Iris pigment epithelial cell (primary cell): ENCODE measurements around the gene DCAF8.
A peak's percentile ranks its signal among the peaks of the same experiment; 100 is the strongest.

Experiments used
- DNase-seq: peaks from one replicate; pipeline ENCODE4 v3.0.0-alpha.2; 2011; ENCODE audit warnings: low read depth

The DCAF8 gene

DNA sequence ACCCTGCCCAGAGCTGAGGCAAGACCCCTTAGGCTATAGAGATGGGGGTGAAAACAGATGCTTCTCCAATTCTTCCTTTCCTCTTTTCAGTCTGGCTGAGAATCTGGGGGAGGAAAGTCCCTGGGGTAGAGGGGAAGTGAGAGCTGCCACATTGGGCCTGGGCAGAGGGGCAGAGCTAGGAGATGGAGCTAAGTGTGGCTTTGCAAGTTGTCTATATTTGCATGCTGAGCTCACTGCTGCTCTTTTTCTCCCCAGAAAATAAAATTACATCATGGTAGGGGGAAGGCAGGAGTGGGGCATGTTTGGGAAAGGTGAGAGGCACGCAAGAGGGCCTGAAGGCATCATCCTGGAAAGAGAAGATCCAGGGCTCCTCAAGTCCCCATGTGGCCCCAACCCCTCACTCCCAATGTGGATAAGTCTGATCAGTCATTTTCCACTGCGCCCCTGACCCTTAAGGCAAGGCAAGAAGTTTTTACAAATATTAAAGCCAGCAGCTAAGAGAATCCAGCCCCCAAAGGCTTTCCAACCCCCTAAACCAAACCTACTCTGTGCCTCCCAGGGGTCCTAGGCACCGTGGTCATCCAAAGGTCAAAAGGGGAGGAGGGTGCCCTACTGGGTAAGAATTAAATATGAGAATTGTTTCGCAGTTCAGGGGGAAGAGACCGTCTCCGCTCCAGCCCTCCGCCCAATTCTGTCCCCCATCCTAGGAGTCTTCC, 57.7 kb downstream of the DCAF8 start:
- DNase-seq, result no peak

DNA sequence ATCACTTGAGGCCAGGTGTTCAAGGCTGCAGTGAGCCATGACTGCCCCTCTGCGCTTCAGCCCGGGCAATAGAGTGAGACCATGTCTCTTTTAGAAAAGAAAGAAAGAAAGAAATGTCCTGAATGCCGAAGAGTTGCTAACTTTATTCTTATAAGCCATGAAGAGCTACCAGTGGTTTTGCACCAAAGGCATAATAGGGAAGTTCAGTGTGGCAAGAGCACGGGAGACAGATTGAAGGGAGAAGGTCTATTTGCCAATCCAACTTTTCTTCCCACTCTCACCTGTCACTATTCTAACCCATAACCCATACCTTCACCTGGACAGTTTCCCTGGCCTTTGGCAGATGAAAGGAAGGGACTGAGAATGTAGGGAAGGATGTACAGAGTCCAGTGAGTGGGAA, 61.6 kb downstream of the DCAF8 start:
- no peak for DNase-seq

DNA sequence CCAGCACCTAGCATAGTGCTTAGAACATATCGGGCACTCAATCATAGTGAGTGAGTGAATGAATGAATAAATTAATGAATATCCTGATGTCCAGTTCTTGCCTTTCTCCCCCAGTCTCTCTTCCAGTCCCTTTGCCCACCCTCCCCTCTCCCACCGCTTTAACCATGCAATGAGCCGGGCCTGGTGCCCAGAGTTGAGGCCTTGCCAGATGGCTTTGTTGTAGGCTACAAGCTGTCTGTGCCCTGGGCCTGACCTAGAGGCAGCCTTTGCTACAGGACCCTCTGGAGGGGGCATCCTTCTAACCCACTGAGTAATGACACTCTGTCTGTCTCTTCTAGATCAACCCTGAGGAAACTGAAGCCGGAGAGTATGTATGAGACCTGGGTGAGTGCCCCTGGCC, 65.1 kb downstream of the DCAF8 start:
- DNase-seq, result no peak

DNA sequence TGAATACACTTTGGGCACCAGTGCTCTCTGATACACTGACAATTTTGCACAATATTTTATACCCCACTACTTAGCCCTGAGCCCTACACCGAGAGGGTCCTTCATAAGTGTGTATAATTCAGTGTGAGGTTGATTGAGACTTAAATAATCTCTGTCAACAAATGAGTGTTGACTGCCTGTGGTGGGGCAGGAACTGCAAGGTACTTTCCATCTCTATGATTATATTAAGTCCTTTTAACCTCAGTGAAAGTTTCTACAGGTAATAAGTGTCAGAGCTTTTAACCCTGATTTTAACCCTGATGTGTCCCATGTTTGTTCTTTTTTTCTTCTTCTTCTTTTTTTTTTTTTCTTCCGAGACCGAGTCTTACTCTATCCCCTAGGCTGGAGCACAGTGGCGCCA, 66.2 kb downstream of the DCAF8 start:
- DNase-seq, result no peak

DNA sequence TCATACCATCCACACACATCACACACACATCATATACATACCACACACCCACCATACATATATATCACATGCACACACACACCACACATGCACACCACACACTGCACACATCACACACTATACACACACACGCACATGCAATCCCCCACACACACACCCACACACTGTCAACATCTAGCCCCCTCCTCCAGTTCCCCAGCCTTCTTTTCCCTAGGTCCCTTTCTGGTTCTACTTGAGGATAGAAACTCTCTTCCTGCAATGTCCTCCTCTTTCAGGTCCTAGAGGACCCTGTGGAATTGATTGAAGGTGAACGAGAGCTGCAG, 67.7 kb downstream of the DCAF8 start:
- DNase-seq, result no peak

DNA sequence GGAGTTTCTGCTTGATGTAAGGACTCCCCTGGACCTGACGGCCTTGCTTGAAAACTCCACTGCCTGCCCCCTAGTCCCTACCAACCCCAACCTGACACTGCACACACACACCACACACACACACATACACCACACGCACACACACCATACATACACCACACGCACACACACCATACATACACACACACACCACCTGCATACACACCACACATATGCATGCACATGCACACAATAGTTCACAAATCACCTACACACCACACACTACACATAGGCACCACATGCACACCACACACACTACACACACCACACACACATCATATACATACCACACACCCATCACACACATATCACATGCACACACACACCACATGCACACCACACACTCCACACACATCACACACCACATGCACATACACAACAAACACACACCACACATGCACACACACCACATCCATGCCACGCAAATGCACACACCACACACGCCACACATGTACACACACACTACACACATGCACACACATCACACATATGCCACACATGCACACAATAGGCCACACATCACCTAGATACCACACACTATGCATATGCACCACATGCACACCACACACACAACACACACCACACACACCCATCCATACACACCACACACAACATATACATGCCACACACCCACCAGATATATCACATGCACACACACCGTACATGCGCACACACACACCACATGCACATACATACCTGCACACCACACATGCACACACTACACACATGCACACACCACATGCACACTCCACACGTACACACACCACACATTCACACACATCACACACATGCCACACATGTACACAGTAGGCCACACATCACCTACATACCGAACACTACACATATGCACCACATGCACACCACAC, 68.3 kb downstream of the DCAF8 start:
- no peak for DNase-seq

DNA sequence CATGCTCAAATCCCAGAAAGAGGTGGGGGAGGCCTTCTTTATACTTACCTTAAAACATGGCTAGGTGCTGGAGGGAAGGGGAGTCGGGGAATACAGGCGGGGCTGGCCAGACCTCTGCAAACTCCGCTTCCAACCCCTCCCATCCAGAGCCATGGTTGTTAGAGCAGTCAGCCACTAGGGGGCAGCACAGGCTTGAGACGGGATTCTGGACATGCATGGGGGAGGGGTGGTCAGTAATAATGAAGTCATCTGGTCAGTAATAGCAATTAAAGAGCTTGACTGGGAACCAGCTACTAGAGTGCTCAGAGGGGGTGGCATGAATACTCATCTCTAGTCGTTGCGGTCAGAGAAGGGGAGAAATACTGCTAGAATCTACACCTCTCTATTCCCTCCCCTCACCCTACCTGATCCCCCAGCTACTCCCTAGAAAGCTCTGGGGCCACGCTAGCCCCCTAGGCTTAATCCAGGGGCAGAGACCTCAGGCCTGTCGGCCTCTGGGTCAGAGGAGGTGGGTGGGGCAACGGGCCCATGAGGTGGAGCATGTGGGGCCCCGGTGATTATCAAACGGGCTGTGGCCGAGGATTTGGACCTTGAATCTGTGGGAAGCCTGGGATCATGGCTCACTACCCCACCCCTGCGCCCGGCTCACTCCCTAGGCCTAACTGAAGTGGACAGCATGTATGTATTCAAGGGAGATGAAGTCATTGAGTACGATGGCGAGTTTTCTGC, 69.1 kb downstream of the DCAF8 start:
- DNase-seq, result peak; percentile 70

DNA sequence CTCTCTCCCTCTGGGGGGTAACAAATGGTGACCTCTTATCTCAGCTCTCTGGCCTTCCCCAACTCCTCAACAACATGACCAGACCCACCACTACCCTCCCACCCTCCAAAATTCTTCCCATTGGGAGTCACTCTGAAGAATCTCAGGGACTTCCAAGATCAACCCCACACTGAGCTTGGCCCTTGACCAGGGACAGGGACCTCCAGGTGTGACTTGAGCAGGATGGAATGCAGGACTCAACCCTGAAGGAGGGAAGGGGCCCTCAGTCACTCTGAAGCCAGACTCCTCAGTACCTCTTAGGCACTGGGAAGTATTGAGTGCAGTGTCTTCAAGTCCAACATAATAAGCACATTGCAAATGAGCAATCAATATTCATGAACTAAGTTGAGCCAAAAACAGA, 70.1 kb downstream of the DCAF8 start:
- no peak for DNase-seq

DNA sequence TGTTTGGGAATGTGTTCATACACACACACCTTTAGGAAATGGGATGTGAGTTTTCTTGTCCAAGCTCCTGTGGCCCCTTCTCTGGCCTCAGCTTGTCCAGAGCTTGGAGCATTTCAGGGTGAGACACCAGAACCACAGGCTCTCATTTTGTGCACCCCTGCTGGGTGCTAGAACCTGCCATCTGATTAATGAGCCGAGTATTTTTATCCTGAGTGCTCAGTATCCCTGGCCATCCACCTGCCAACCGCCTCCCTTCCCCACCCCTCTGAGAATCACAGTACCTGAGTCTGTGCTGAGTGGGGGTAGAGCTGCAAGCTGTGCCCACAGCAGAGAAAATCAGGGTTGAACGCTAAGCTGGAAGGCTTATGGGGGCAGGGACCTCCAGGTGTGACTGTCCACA, 70.6 kb downstream of the DCAF8 start:
- no peak for DNase-seq

DNA sequence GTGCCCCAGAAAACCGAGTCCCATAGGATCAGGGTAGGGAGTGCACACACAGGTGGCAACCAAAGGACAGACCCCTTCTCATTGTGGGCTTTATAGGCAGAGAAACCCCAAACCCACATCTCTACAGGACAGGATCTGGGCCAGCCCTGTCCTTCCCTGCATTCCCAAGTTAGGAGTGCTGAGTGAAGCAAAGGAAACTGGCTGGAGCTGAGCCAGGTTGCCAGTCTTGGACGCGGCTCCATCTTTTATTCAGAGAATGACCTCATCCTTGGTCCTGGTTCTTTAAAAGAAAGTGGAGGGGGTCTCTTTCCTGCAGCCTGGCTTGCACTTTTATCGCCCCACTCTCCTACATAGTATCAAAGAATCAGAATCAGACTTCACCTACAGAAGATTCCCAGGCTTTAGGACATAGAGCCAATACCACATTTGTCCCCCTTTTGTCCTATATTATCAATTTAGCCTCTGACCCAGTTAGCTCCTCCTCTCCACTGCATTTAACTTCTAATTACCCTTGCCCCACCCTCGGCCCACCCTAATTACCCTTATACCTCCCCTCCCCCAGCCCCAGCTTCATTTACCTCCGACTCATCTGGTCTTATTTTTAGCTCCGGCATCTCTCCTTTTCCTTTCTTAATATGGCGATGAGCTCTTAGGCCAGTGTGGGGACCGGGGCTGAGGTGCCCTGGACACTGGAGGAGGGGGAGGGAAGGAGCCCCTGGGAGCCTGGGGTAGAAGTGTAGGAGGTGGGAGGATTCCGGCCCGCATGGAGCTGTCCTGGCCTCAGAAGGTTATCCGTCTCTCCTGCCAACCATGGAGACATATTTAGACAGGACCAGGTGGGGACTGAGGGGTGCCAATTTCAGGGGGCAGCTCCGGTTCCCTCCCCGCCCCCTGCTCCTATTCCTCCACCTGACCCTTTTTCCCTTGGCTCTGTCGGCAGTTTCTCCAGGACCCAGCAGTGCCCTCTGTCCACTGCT, 72.4 kb downstream of the DCAF8 start, which contains the start of gene CASQ1:
Gene CASQ1 (plus strand): TSS at position 927 of the 977 bp plus-strand sequence. CDS start 177 bp downstream, outside the sequence.
- no peak for DNase-seq

DNA sequence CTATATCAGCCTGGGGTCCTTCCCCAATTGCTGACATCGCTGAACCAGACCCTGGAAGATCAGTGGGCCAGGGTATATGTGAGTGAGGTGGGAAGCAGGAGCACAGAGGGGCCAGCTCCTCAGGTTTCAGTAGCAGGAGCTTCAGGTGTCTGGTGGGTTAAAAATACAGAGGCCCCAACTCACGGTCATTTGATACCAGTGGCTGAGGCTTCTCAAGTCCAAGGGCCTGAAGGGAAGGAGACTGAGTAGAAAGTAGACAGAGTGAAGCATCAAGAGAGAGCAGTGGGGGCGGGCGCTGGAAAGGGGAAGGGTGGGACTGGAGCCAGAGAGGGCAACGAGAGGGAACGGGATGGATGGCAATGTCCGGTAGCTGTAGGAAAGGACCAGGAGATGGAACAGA, 74.0 kb downstream of the DCAF8 start:
- no peak for DNase-seq

DNA sequence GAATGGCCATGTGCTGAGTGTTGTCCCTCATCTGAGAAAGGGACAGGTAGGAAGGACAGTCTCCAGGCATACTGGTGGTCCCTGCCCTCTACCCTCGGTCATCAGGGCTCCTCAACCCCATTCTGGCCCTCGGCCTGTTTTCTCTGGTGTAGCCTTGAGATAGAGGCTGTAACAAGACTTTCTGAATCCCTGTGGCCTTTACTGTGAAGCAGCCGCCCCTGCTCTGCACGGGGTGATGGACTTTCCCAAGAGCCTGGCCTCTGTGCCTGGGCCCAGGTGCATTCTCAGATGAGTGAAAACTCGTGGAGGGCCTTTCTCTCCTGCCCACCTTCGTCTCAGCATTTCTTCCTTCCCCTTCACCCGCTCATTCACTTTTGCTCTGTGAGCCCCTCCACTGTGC, 74.9 kb downstream of the DCAF8 start:
- DNase-seq, result no peak

DNA sequence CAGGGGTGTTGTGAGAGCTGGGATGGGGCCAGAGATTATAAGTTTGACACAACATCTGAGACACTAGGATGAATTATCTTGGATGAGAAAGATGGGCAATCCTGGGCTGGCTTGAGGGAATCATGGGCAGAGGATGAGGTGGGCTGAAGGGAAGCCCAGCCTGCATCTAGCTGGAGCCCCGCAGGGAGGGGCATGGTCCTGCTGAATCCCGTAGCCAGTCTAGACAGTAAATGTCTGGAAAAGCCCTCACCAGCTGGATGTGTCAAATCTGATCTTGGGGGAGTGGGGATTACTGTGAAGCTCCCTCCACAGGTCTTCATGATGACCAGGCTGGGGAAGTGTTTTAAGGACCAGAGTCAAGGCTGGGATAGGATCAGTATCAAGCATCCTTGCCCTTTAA, 75.6 kb downstream of the DCAF8 start:
- DNase-seq, result no peak

DNA sequence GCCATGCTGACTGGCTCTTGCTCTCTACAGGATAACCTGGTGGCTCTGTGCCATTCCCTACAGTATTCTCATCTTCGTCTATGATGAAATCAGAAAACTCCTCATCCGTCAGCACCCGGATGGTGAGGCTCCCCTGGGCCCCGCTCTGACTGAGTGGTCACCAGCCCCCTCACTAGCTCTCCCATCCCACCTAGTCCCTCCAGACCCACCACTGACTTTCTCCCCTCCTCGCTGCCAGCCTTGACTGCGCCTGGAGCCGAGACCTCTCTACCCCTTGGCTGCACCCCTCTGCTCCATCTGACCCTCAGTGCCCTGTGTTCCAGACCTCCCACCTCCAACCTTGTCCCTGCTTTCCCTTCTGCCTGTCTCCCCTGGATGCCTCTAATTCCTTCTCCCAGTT, 76.1 kb downstream of the DCAF8 start:
- DNase-seq, result no peak

DNA sequence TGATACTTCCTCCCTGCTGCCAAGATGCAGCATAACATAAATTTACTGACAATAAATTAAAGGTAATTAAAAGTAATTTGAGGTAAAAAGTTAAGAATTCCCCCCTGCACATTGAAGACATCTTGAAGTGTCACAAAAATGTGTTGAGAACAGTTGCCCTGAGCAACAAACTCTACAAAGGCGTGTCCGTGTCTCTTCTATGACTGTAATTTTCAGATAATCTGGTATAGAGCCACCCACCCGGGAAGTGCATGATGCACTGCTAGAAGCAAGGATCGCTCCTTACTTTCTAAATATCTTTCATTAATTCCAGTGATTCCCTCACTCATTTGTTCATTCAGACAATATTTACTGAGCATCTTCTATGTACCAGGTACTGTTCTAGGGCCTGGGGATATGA, 83.0 kb downstream of the DCAF8 start:
- DNase-seq, result no peak

DNA sequence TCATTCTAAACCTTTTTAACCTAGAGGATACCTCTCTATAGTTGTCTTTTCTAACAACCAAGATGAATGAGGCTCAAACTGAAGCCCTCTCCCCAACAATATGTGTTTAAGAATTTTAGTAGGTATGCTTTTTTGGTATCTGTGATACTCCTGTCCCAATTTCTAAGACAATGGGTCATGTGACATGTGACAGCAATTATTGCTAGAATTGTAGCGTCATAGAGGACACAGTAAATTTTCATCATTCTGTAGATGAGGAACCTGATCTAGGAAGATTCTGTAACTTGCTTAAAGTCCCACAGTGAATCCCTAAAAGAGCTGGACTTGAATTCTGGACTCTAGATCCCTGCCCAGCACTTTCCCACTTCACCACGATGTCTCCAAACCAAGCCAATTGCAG, 83.6 kb downstream of the DCAF8 start:
- no peak for DNase-seq

DNA sequence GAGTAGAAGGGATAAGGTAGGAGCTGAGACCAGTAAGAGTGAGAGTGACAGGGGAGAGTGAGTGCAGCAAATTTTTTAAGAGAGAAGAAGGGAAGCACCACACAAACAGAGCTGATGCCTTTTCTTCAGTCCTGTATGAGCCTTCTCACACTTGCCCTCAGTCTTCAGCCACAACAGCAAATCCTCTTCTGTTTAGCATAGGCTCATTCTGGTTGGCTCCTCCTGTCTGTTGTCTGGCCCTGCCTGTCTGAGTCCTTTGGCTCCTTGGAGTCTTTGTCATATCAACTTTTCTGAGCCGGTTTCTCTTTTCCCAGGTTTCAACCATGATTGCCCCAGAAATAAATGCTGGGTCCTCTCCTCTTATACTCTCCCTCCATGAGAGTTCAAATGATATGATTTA, 84.7 kb downstream of the DCAF8 start:
- no peak for DNase-seq

DNA sequence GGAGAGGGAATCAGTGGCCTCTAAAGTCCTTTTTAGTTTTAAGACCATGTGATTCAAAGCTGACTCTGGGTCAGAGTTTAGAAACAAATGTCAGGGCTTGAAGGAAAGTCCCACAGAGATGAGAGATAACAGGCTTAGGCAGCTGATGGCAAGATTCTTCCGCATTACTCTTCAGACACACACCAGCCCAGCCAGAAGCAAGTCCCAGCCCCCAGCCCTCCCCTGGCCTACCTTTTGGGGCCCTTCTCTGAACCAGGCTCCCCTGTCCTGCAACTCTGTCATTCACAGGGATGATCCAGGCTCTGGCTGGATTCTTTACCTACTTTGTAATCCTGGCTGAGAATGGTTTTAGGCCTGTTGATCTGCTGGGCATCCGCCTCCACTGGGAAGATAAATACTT, 85.1 kb downstream of the DCAF8 start:
- no peak for DNase-seq

DNA sequence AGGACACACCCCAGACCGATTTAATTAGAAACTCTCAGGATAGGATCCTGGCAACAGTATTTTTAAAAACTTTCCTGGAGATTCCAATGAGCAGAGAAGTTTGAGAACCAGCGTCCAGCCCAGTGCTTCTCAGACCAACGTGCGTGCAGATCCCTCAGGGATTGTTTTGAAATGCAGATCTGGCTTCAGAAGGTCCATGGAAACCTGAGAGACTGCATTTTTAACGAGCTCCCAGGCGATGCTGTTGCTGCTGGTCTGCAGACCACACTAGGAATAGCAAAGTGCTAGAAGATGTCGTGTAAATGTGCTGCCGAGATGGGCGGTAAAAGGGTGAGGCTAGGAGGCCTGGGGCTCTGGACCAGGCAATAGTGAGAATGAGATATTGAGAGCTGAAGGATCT, 90.4 kb downstream of the DCAF8 start:
- DNase-seq, result no peak

DNA sequence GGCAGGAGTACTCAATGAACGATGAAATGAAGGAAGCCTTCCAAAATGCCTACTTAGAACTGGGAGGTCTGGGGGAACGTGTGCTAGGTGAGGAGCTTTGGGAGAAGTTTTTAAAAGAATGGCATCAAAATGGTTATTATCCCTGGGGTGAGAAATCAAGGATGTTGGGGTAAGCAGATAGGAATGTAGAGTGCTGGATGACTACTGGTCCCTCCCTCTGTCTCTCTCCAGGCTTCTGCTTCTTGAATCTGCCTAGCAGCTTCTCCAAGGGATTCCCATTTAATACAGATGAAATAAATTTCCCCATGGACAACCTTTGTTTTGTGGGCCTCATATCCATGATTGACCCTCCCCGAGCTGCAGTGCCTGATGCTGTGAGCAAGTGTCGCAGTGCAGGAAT, 91.0 kb downstream of the DCAF8 start:
- DNase-seq, result peak; percentile 24

DNA sequence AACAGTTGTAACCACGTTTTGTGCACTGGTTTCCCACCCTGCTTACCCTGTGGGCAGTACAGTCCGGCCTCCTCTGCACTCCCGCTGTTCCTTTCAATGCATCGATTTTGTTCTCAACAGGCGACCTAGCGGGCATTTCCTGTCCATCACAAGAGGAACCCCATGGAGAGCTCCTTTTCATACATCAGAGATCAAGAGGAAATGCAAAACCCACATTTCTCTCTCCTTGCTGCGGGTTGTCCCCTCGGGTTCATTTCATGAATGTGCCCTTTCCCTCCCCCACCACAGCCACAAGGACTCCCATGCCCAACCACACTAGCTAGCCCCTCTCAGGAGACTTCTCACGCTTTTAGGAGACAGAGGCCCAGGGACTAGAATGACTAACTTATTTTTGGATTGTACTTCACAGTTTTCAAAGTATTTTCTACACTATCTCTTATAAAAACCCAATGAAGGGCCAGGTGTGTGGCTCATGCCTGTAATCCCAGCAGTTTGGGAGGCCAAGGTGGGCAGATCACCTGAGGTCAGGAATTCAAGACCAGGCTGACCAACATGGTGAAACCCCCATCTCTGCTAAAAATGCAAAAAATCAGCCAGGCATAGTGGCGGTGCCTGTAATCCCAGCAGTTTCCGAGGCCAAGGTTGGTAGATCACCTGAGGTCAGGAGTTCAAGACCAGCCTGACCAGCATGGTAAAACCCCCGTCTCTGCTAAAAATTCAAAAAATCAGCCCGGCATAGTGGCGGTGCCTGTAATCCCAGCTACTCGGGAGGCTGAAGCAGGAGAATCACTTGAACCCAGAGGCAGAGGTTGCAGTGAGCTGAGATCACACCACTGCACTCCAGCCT, 92.6 kb downstream of the DCAF8 start:
- no peak for DNase-seq
